Right lobe of liver (tissue), 6 donors: ENCODE measurements around the gene NTM. TPM values are rescaled to one million over a fixed set of nuclear protein-coding genes. Genes with fewer than 3 reads are reported as not detected.

Source experiments
- ATAC-seq, 4 donors: fragments of 200-7000 bp; cut with Tn5 transposase; one replicate each; pipeline ENCODE4 v1.9.1; 2020; ENCODE audit warnings: mild to moderate bottlenecking in 4 of 4, moderate library complexity in 4 of 4
- DNase-seq, 3 donors: peaks; one replicate each; pipeline ENCODE4 v3.0.0-alpha.2; 2020
- H3K27ac ChIP-seq, 3 donors: fragments of 200-600 bp; one replicate each; pipeline ENCODE4 v1.8.0; 2022
- H3K27me3 ChIP-seq, 2 donors: fragments of 200-600 bp; one replicate each; pipeline ENCODE4 v1.8.0; 2022
- H3K36me3 ChIP-seq, 4 donors: fragments of 200-600 bp; sonication (generic) in 1 of 4; one replicate each; pipeline versions ENCODE4 v1.5.1 to v1.8.0; 2017 to 2022; ENCODE audit warnings: control low read depth in 1 of 4
- H3K4me1 ChIP-seq, 4 donors: fragments of 200-600 bp; sonication (generic) in 1 of 4; one replicate each; pipeline versions ENCODE4 v1.5.1 to v1.8.0; 2017 to 2022; ENCODE audit warnings: control low read depth in 1 of 4
- H3K4me3 ChIP-seq, 3 donors: fragments of 200-600 bp; one replicate each; pipeline ENCODE4 v1.8.0; 2022
- H3K9me3 ChIP-seq, 4 donors: fragments of 200-600 bp; sonication (generic) in 1 of 4; one replicate each; pipeline versions ENCODE4 v1.5.1 to v1.8.0; 2017 to 2022; ENCODE audit warnings: control low read depth in 1 of 4
- POLR2A ChIP-seq: fragments of 450-650 bp; IDR thresholded peaks from one replicate; pipeline ENCODE4 v1.6.1; 2017; ENCODE audit warnings: antibody characterized with exemption, mild to moderate bottlenecking
- WGBS: methylation state at CpG from one replicate; pipeline ENCODE4 v1.1.6; 2018; ENCODE audit warnings: low coverage, low lambda C conversion rate; ENCODE audit not compliant: insufficient coverage; ENCODE audit errors: missing lambda C conversion rate; 5-methylcytosine and 5-hydroxymethylcytosine counted together
- intact Hi-C, 2 donors: fragments of 100-400 bp; cut with DNase I; formaldehyde crosslinking; loops; one replicate each; pipeline versions ENCODE4 v1.11.2 to v1.14.1; 2022
- total RNA-seq, 6 experiments: library from RNA; depleted of rRNA in 2 of 6; stranded (reverse); fragments of >200 nt in 2 of 6; fragmentation: NEBNext Ultra II Directional in 3 of 6; extraction: Animal tissue kit (Norgen Biotek cat#: 25700) in 3 of 6; gene quantifications; one replicate each; pipeline versions ENCODE4 v1.1.0 to v1.2.4, GENCODE V29; 2016 to 2023
- TF ChIP-seq, protein P1 (sequence below), 4 donors: fragments of 200-600 bp in 3 of 4; fragments of 450-650 bp in 1 of 4; IDR thresholded peaks; one replicate each; pipeline versions ENCODE4 v1.5.1 to v1.8.0; 2016 to 2022; ENCODE audit warnings: antibody characterized with exemption in 4 of 4, mild to moderate bottlenecking in 2 of 4
- donor health status: DM: no; HTN: yes; CAD: no.
- donor health status: DM: no; HTN: no; CAD: no.
- donor health status: DM: no; HTN: no; CAD: no.
- donor health status: DM: no; HTN: yes; CAD: no.
- donor health status: DM: no; HTN: yes; CAD: no.

The NTM gene
- total RNA-seq, 6 experiments from 2014 or later, result 0.35 TPM; not detected in 5

GRCh38 chr11:132284048-132284447 is 913.6 kb downstream of the NTM start:
- H3K4me1 ChIP-seq, result no peaks in the 10 kb centered on the region
- intact Hi-C loops, result no loop called here
- no peaks in the 10 kb centered on the region for H3K9me3 ChIP-seq
- ATAC-seq, result no peak
- no peak for DNase-seq
- no peaks in the 10 kb centered on the region for H3K27me3 ChIP-seq
- no peak for TF ChIP-seq POLR2A
- TF ChIP-seq, protein P1, sequence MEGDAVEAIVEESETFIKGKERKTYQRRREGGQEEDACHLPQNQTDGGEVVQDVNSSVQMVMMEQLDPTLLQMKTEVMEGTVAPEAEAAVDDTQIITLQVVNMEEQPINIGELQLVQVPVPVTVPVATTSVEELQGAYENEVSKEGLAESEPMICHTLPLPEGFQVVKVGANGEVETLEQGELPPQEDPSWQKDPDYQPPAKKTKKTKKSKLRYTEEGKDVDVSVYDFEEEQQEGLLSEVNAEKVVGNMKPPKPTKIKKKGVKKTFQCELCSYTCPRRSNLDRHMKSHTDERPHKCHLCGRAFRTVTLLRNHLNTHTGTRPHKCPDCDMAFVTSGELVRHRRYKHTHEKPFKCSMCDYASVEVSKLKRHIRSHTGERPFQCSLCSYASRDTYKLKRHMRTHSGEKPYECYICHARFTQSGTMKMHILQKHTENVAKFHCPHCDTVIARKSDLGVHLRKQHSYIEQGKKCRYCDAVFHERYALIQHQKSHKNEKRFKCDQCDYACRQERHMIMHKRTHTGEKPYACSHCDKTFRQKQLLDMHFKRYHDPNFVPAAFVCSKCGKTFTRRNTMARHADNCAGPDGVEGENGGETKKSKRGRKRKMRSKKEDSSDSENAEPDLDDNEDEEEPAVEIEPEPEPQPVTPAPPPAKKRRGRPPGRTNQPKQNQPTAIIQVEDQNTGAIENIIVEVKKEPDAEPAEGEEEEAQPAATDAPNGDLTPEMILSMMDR (IDR thresholded peaks at IDR 0.05), result no peak
- H3K36me3 ChIP-seq, result no peaks in the 10 kb centered on the region
- H3K27ac ChIP-seq, result no peak overlapping the region
- H3K4me3 ChIP-seq, result no peak overlapping the region
- WGBS, result 83% methylated on average over 1 of the region's 4 CpGs

GRCh38 chr11:132284611-132285010 is 914.2 kb downstream of the NTM start:
- no peaks in the 10 kb centered on the region for H3K9me3 ChIP-seq
- ATAC-seq (no peak), DNase-seq (no peak)
- no peaks in the 10 kb centered on the region for H3K27me3 ChIP-seq
- no peak overlapping the region for H3K27ac ChIP-seq
- no peaks in the 10 kb centered on the region for H3K36me3 ChIP-seq
- WGBS, result 66% methylated on average over 8 of the region's 11 CpGs
- no peaks in the 10 kb centered on the region for H3K4me1 ChIP-seq
- H3K4me3 ChIP-seq, result no peak overlapping the region
- intact Hi-C loops, result no loop called here
- no peak for TF ChIP-seq POLR2A
- TF ChIP-seq, protein P1 (IDR thresholded peaks at IDR 0.05), result no peak

GRCh38 chr11:132285631-132286030 is 915.2 kb downstream of the NTM start:
- no peaks in the 10 kb centered on the region for H3K36me3 ChIP-seq
- H3K27ac ChIP-seq, result no peak overlapping the region
- H3K27me3 ChIP-seq, result no peaks in the 10 kb centered on the region
- intact Hi-C loops, result no loop called here
- H3K9me3 ChIP-seq, result no peaks in the 10 kb centered on the region
- no peak overlapping the region for H3K4me3 ChIP-seq
- DNase-seq (no peak), ATAC-seq (no peak)
- no peaks in the 10 kb centered on the region for H3K4me1 ChIP-seq
- TF ChIP-seq POLR2A, result no peak
- TF ChIP-seq, protein P1 (IDR thresholded peaks at IDR 0.05), result no peak
- WGBS, result 76% methylated on average over 4 of the region's 4 CpGs

DNA sequence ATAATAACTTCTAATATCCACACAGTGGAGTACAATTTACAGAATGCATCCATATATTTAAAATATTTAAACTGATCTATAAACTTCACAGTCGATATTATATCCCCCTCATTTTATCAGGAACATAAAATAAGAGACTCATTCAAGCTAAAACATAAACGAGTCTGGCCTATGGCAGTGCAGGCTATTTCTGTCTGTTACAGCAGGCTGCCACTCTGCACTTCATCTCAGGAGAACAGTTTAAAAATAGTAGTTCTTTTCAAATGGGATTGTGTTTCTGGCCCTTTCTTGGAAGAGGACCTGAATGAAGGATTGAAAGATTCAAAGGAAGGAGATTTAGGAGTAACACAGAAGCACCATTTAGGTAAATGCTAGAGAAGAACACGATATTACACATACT is 915.7 kb downstream of the NTM start:
- intact Hi-C loops, result no loop called here
- DNase-seq, result no peak
- TF ChIP-seq POLR2A, result no peak
- TF ChIP-seq, protein P1 (IDR thresholded peaks at IDR 0.05), result no peak
- H3K27me3 ChIP-seq, result no peaks in the 10 kb centered on the region
- no peak overlapping the region for H3K4me3 ChIP-seq
- H3K9me3 ChIP-seq, result no peaks in the 10 kb centered on the region
- no peaks in the 10 kb centered on the region for H3K36me3 ChIP-seq
- no peak for ATAC-seq
- H3K27ac ChIP-seq, result no peak overlapping the region
- H3K4me1 ChIP-seq, result no peaks in the 10 kb centered on the region
- WGBS, result 54% methylated on average over 3 of the region's 3 CpGs

GRCh38 chr11:132288036-132288435 is 917.6 kb downstream of the NTM start:
- WGBS, result 80% methylated on average over 3 of the region's 3 CpGs
- H3K4me1 ChIP-seq, result no peaks in the 10 kb centered on the region
- no peak overlapping the region for H3K27ac ChIP-seq
- DNase-seq, result no peak
- H3K36me3 ChIP-seq, result no peaks in the 10 kb centered on the region
- no peak for TF ChIP-seq POLR2A
- TF ChIP-seq, protein P1 (IDR thresholded peaks at IDR 0.05), result no peak
- no peaks in the 10 kb centered on the region for H3K9me3 ChIP-seq
- ATAC-seq, result no peak
- intact Hi-C loops, result no loop called here
- H3K4me3 ChIP-seq, result no peak overlapping the region
- no peaks in the 10 kb centered on the region for H3K27me3 ChIP-seq
